ENCODE results near the gene PPP4R2.

DNA sequence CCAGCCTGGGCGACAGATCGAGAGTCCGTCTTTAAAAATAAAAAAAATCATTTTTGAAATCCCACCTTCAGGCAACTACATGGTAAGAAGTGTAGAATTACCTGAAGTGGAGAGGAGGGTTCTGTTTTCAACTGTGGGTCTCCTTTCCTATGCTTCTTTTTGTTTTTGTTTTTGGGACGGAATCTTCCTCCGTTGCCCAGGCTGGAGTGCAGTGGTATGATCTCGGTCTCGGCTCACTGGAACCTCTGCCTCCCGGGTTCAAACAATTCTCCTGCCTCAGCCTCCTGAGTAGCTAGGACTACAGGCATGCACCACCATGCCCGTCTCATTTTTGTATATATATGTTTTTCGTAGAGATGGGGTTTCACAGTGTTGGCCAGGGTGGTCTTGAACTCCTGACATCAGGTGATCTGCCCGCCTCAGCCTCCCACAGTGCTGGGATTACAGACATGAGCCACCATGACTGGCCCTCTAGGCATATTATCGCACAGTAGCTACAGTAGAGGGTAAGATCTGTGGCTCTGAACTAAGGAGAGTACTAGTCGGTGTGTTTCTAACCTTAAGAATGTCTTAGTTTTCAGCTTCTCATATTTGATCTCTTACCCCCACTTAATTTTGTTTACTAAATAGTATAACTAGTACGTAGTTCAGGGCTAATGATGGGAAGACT, 73.3 kb downstream of the PPP4R2 start:
- TF ChIP-seq POLR2A (IDR thresholded peaks at IDR 0.05) = no peak
- TF ChIP-seq, protein P1, sequence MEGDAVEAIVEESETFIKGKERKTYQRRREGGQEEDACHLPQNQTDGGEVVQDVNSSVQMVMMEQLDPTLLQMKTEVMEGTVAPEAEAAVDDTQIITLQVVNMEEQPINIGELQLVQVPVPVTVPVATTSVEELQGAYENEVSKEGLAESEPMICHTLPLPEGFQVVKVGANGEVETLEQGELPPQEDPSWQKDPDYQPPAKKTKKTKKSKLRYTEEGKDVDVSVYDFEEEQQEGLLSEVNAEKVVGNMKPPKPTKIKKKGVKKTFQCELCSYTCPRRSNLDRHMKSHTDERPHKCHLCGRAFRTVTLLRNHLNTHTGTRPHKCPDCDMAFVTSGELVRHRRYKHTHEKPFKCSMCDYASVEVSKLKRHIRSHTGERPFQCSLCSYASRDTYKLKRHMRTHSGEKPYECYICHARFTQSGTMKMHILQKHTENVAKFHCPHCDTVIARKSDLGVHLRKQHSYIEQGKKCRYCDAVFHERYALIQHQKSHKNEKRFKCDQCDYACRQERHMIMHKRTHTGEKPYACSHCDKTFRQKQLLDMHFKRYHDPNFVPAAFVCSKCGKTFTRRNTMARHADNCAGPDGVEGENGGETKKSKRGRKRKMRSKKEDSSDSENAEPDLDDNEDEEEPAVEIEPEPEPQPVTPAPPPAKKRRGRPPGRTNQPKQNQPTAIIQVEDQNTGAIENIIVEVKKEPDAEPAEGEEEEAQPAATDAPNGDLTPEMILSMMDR (IDR thresholded peaks at IDR 0.05) = no peak
